PC-3 (cell line): ENCODE results near the gene LACC1. TPM values are rescaled to one million over a fixed set of nuclear protein-coding genes. Genes with fewer than 3 reads are reported as not detected.
A peak's percentile ranks its signal among the peaks of the same experiment; 100 is the strongest.

ENCODE experiments used
- ATAC-seq: fragments of 200-7000 bp; cut with Tn5 transposase; 2 replicates; pipeline ENCODE4 v1.9.1; 2020; ENCODE audit warnings: mild to moderate bottlenecking, moderate library complexity
- BruUV-seq: library from RNA; stranded (reverse); fragments of 400-500 nt; replicated peaks from 2 replicates; lab custom pipeline; 2021; lab: Mats Ljungman, UMichigan
- CTCF ChIA-PET: fragments of 300-600 bp; sonication (Branson Sonifier 250); formaldehyde crosslinking; loops from one replicate; lab custom pipeline; 2022; ENCODE audit warnings: antibody characterized with exemption; lab: Charles Lee
- POLR2A ChIA-PET: fragments of 300-600 bp; sonication (Branson Sonifier 250); formaldehyde crosslinking; loops from one replicate; lab custom pipeline; 2022; ENCODE audit warnings: antibody characterized with exemption; ENCODE audit not compliant: unreplicated experiment; lab: Charles Lee
- DNase-seq: peaks from one replicate; pipeline ENCODE4 v3.0.0-alpha.2; 2015
- H2AFZ ChIP-seq: fragments of 300-600 bp; sonication (generic); 2 replicates; pipeline ENCODE4 v1.6.0; 2016; ENCODE audit warnings: antibody characterized with exemption, low read length
- H3F3A ChIP-seq: fragments of 300-600 bp; sonication (generic); one replicate; pipeline ENCODE4 v1.6.0; 2017; ENCODE audit warnings: antibody characterized with exemption, low read length, control low read depth, mild to moderate bottlenecking; ENCODE audit not compliant: unreplicated experiment
- H3K27ac ChIP-seq: fragments of 300-600 bp; sonication (generic); 2 replicates; pipeline ENCODE4 v1.5.1; 2016; ENCODE audit warnings: mild to moderate bottlenecking, low read length
- H3K27me3 ChIP-seq: fragments of 300-600 bp; sonication (generic); 2 replicates; pipeline ENCODE4 v1.6.1; 2016; ENCODE audit warnings: low read length, mixed read lengths
- H3K36me3 ChIP-seq: fragments of 300-600 bp; sonication (generic); 2 replicates; pipeline ENCODE4 v1.6.1; 2016; ENCODE audit warnings: low read depth, mixed run types, low read length, mixed read lengths
- H3K4me1 ChIP-seq: fragments of 300-600 bp; sonication (generic); 2 replicates; pipeline ENCODE4 v1.5.1; 2016; ENCODE audit warnings: low read length; ENCODE audit not compliant: insufficient read depth
- H3K4me2 ChIP-seq: fragments of 300-600 bp; sonication (generic); 2 replicates; pipeline ENCODE4 v1.6.0; 2016; ENCODE audit warnings: low read length
- H3K4me3 ChIP-seq: fragments of 300-600 bp; sonication (generic); 2 replicates; pipeline ENCODE4 v1.5.1; 2016; ENCODE audit warnings: mild to moderate bottlenecking, low read length, mixed read lengths
- H3K79me2 ChIP-seq: fragments of 300-600 bp; sonication (generic); 2 replicates; pipeline ENCODE4 v1.6.1; 2017; ENCODE audit warnings: low read length, mixed read lengths
- H3K9ac ChIP-seq: fragments of 300-600 bp; sonication (generic); 2 replicates; pipeline ENCODE4 v1.6.0; 2016; ENCODE audit warnings: mild to moderate bottlenecking, low read length
- H3K9me2 ChIP-seq: fragments of 300-600 bp; sonication (generic); replicated peaks from 2 replicates; pipeline ENCODE4 v1.6.1; 2016; ENCODE audit warnings: mixed run types, low read length, mixed read lengths
- H3K9me3 ChIP-seq: fragments of 300-600 bp; sonication (generic); 2 replicates; pipeline ENCODE4 v1.6.1; 2016; ENCODE audit warnings: low read length, mixed read lengths
- H4K20me1 ChIP-seq: fragments of 300-600 bp; sonication (generic); 2 replicates; pipeline ENCODE4 v1.6.1; 2016; ENCODE audit warnings: low read length, mixed read lengths
- CTCF ChIP-seq: fragments of 300-600 bp; sonication (generic); conservative IDR thresholded peaks from 2 replicates; pipeline ENCODE4 v1.5.1; 2017; ENCODE audit warnings: antibody characterized with exemption, low read depth, mild to moderate bottlenecking, low read length
- EZH2 ChIP-seq: fragments of 300-600 bp; sonication (generic); IDR thresholded peaks from one replicate; pipeline ENCODE4 v1.6.1; 2017; ENCODE audit warnings: antibody characterized with exemption, mild to moderate bottlenecking, low read length; ENCODE audit not compliant: unreplicated experiment
- EZH2phosphoT487 ChIP-seq: fragments of 300-600 bp; sonication (generic); IDR thresholded peaks from 2 replicates; pipeline ENCODE4 v1.6.1; 2018; ENCODE audit warnings: mild to moderate bottlenecking, antibody characterized with exemption, low read length, borderline replicate concordance
- intact Hi-C: fragments of 100-400 bp; cut with micrococcal nuclease; formaldehyde crosslinking; loops from 2 replicates; pipeline ENCODE4 v1.9.0; 2023
- total RNA-seq: library from RNA; depleted of rRNA; stranded (reverse); fragments of >200 nt; gene quantifications from 2 replicates; pipeline ENCODE4 v1.2.3, GENCODE V29; 2014

LACC1 gene
- total RNA-seq, 1 experiment from 2014 or later, result 1.2 TPM

GRCh38 chr13:43872181-43872580 lies 7.5 kb upstream of the LACC1 start:
- CTCF ChIA-PET, result no interaction called here
- intact Hi-C loops, result loop anchor here (5.0 to 10.0 kb wide), 3 partner anchors 567 to 1035 kb away; no protein-coding TSS in a partner anchor
- BruUV-seq, result no TSS peak
- Histone ChIP-seq H3K4me2 (no peak overlapping the region), H4K20me1 (no peaks in the 10 kb centered on the region), H3K36me3 (no peaks in the 10 kb centered on the region), H3F3A (no peaks in the 10 kb centered on the region), H3K79me2 (no peaks in the 10 kb centered on the region), H3K4me1 (peaks cover 25% of the 10 kb centered on the region), H3K9me3 (no peaks in the 10 kb centered on the region), H3K27me3 (no peaks in the 10 kb centered on the region), H3K27ac (no peak overlapping the region), H3K9me2 (no peaks in the 10 kb centered on the region), H3K4me3 (no peak overlapping the region), H3K9ac (no peak overlapping the region), H2AFZ (no peak overlapping the region)
- DNase-seq (no peak), ATAC-seq (no peak)
- TF ChIP-seq EZH2phosphoT487 (no peak), CTCF (no peak), EZH2 (no peak)
- POLR2A ChIA-PET, result no interaction called here

- Histone ChIP-seq H3K36me3 (no peaks in the 10 kb centered on the region), H3K4me2 (no peak overlapping the region), H3K27me3 (no peaks in the 10 kb centered on the region), H4K20me1 (no peaks in the 10 kb centered on the region), H3K9me3 (no peaks in the 10 kb centered on the region), H3K27ac (no peak overlapping the region), H3K79me2 (peaks cover 18% of the 10 kb centered on the region), H3K4me3 (no peak overlapping the region), H3K9ac (no peak overlapping the region), H3K9me2 (no peaks in the 10 kb centered on the region), H3F3A (no peaks in the 10 kb centered on the region), H2AFZ (no peak overlapping the region), H3K4me1 (peaks cover 40% of the 10 kb centered on the region)
- ATAC-seq (no peak), DNase-seq (peak; percentile 45)
- peak; percentile 60 for TF ChIP-seq CTCF
- TF ChIP-seq EZH2phosphoT487, result no peak
- intact Hi-C loops, result loop anchor here (5.0 to 10.0 kb wide), 4 partner anchors 570 to 1037 kb away; no protein-coding TSS in a partner anchor
- POLR2A ChIA-PET, result no interaction called here
- BruUV-seq, result no TSS peak
- CTCF ChIA-PET, result no interaction called here
Observed at GRCh38 chr13:43874504-43875092, 5.1 kb upstream of the LACC1 start.

GRCh38 chr13:43876366-43876765 lies 3.3 kb upstream of the LACC1 start:
- Histone ChIP-seq H3K36me3 (no peaks in the 10 kb centered on the region), H3K9ac (no peak overlapping the region), H3K4me1 (peaks cover 45% of the 10 kb centered on the region), H3K4me2 (peak overlapping the region; percentile 35; the same call in 1 of the 2 replicates), H3K27me3 (no peaks in the 10 kb centered on the region), H3K27ac (peak overlapping the region; percentile 40), H3K9me3 (no peaks in the 10 kb centered on the region), H3F3A (no peaks in the 10 kb centered on the region), H3K9me2 (no peaks in the 10 kb centered on the region), H3K4me3 (no peak overlapping the region), H4K20me1 (no peaks in the 10 kb centered on the region), H3K79me2 (peaks cover 18% of the 10 kb centered on the region), H2AFZ (no peak overlapping the region)
- intact Hi-C loops, result loop anchor here (5.0 to 10.0 kb wide), 3 partner anchors 572 to 789 kb away; no protein-coding TSS in a partner anchor
- ATAC-seq (peak; percentile 36), DNase-seq (peak; percentile 77)
- TF ChIP-seq CTCF (no peak), EZH2 (no peak), EZH2phosphoT487 (no peak)
- BruUV-seq, result no TSS peak
- ChIA-PET CTCF (no interaction called here), POLR2A (interaction anchor here (0.5 kb wide), 2 partner anchors 12 to 300 kb away, joined by 3 to 4 read pairs; no protein-coding TSS in a partner anchor)
